ENCODE measurements around the gene MN1.

MN1 gene

DNA sequence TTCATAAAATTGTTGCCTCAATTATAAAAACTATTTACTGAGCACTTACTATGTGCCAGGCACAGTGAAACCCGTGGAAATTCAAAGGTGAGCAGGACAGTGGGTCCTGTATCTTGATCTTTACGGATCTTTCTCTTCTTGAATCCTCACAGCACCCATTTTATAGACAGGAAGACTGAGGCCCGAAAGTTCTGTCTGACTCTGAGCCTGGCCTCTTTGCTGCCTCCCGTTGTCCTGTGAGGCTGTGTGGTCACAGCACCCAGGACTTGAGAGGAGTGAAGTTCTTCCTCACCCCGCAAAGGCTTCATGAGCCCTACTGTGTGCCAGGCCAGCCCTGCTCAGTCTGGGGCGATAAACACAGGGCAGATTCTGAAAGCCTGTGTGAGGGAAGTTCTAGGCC is 13.4 kb upstream of the MN1 start:
- TF ChIP-seq, protein P1, sequence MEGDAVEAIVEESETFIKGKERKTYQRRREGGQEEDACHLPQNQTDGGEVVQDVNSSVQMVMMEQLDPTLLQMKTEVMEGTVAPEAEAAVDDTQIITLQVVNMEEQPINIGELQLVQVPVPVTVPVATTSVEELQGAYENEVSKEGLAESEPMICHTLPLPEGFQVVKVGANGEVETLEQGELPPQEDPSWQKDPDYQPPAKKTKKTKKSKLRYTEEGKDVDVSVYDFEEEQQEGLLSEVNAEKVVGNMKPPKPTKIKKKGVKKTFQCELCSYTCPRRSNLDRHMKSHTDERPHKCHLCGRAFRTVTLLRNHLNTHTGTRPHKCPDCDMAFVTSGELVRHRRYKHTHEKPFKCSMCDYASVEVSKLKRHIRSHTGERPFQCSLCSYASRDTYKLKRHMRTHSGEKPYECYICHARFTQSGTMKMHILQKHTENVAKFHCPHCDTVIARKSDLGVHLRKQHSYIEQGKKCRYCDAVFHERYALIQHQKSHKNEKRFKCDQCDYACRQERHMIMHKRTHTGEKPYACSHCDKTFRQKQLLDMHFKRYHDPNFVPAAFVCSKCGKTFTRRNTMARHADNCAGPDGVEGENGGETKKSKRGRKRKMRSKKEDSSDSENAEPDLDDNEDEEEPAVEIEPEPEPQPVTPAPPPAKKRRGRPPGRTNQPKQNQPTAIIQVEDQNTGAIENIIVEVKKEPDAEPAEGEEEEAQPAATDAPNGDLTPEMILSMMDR (IDR thresholded peaks at IDR 0.05; ENCODE audit: insufficient read depth, missing control alignments), result no peak
- FAIRE-seq (no peak), DNase-seq (ENCODE audit: insufficient read length, low spot score) (no peak)

DNA sequence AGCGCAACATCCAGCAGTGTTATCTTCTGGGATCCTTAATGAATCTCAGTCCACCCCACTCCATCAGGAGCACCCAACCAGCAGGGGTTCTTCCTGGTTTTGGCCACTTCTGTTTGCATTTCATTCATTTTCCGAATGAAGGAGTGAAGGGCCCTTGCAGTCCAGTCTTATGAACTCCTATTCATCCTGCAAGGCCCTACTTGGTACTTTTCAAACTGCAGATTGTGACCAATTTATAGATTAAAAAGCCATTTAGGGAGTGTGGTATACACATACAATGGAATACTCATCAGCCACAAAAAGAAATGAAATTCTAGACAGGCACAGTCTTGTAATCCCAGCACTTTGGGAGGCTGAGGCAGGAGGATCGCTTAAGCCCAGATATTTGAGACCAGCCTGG is 10.2 kb upstream of the MN1 start:
- FAIRE-seq (no peak), DNase-seq (ENCODE audit: insufficient read length, low spot score) (no peak)
- TF ChIP-seq, protein P1 (IDR thresholded peaks at IDR 0.05; ENCODE audit: insufficient read depth, missing control alignments), result no peak

DNA sequence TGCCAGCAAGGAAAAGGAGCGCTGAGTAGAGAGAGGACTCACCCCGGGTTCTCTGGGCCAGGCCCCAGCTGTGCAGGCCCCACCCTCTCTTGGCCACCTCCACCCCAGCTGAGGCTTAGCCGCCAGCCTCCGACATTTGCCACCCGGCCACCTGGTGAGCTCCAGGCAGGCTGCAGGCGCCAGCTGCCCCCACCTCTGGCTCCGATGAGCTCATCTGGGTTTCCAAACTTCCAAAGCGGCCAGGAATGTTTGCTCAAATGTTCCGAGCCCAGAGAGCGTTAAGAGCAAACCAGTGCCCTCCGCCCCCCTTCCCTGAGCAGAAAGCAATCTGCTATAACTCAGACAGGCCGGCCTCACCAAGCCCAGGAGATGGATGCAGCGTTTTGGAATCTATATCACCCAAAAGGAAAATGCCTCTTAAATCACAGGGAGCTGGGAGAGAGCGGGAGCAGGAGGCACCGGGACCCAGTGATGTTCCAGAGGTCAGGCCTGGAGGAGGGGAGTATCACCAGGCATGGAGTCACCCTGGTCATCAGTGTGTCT is 9.1 kb upstream of the MN1 start:
- TF ChIP-seq, protein P1 (IDR thresholded peaks at IDR 0.05; ENCODE audit: insufficient read depth, missing control alignments), result no peak
- no peak for FAIRE-seq
- no peak for DNase-seq (ENCODE audit: insufficient read length, low spot score)

- FAIRE-seq (no peak), DNase-seq (ENCODE audit: insufficient read length, low spot score) (no peak)
- TF ChIP-seq, protein P1 (IDR thresholded peaks at IDR 0.05; ENCODE audit: insufficient read depth, missing control alignments), result no peak
These were observed 8.4 kb upstream of the MN1 start for GRCh38 chr22:27809700-27810608.

DNA sequence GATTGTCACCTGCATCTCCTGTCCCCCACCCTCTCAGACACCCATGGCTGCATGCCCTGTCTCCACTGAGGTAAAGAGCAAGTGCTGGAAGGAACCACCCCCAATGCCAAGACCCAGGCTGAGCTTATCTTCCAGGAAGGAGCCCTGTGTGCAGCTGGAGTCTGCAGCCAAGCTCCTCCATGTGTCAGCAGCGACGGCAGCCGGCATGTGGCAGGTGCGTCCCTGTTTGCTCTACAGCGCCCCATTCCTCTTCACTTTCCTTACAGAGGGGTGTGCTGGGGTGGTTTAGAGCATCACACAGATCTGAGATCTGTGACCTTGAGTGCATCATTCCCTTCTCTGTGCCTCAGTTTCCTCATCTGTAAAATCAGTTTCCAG is 7.7 kb upstream of the MN1 start:
- FAIRE-seq (no peak), DNase-seq (ENCODE audit: insufficient read length, low spot score) (no peak)
- TF ChIP-seq, protein P1 (IDR thresholded peaks at IDR 0.05; ENCODE audit: insufficient read depth, missing control alignments), result no peak

- TF ChIP-seq, protein P1 (IDR thresholded peaks at IDR 0.05; ENCODE audit: insufficient read depth, missing control alignments), result no peak
- DNase-seq (ENCODE audit: insufficient read length, low spot score) (no peak), FAIRE-seq (no peak)
These were observed 7.1 kb upstream of the MN1 start for GRCh38 chr22:27808451-27809225.

Measured in D721Med (cell line).